Measurements from ENCODE around the gene PPARG.

DNA sequence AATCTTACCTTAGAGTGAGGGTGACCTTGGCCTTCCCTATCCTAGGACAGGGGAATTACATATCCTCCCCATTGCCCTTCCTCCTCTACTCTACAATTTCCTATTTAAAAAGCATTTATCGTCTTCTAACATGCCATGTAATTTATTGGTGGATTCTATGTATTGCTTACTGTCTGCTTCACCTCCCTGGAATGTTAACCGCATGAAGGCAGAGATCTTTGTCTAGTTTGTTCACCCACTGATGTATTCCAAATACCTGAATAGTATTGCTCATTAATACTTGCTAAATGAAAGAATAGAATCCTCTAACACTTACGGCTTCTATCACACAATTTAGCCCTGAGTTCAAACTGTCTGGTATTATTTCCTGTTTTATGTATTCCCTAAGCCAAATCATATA lies 68.6 kb downstream of the PPARG start:
- TF ChIP-seq, protein P1, sequence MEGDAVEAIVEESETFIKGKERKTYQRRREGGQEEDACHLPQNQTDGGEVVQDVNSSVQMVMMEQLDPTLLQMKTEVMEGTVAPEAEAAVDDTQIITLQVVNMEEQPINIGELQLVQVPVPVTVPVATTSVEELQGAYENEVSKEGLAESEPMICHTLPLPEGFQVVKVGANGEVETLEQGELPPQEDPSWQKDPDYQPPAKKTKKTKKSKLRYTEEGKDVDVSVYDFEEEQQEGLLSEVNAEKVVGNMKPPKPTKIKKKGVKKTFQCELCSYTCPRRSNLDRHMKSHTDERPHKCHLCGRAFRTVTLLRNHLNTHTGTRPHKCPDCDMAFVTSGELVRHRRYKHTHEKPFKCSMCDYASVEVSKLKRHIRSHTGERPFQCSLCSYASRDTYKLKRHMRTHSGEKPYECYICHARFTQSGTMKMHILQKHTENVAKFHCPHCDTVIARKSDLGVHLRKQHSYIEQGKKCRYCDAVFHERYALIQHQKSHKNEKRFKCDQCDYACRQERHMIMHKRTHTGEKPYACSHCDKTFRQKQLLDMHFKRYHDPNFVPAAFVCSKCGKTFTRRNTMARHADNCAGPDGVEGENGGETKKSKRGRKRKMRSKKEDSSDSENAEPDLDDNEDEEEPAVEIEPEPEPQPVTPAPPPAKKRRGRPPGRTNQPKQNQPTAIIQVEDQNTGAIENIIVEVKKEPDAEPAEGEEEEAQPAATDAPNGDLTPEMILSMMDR (IDR thresholded peaks at IDR 0.05; ENCODE audit: low read length), result no peak
- no peak for TF ChIP-seq EZH2 (IDR thresholded peaks at IDR 0.05; ENCODE audit: borderline replicate concordance, low read length)
